Measurements from ENCODE around the gene ETNK2. TPM values are rescaled to one million over a fixed set of nuclear protein-coding genes. Genes with fewer than 3 reads are reported as not detected.
A peak's percentile ranks its signal among the peaks of the same experiment; 100 is the strongest.

Gene ETNK2
- total RNA-seq, 1 experiment from 2014 or later, result 9.7 TPM

DNA sequence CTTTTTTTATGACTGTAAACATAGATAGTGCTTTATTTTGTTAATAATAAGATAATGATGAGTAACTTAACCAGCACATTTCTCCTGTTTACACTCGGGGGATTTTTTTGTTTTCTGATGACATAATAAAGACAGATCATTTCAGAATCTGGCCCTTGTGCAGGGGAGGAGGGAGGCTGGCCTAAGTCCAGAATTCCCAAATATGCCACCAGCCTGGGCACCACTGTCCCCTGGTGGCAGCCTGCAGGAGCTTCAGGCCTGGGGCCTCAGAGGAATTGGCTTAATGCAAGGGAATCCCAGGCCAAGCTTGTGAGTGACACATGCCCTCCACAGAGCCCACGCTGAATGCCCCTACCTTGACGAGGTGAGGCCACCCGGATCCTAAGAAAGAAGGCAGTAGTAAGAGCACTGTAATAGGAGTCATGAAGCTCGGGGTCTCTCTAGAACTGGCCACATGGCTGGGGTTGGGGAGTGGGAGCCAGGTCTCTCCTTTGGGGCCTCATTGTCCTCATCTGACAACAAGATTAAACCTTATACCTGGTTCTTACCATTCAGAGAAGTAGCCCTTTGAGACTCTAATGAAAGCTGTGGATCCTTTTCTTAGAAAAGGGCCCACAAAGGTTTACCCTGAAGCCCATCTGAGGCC lies 24.1 kb downstream of the ETNK2 start:
- peak; percentile 76 for DNase-seq (ENCODE audit: low read depth)

- no peak for DNase-seq (ENCODE audit: low read depth)
These were observed 24.9 kb downstream of the ETNK2 start for GRCh38 chr1:204126956-204127355.

- no peak for DNase-seq (ENCODE audit: low read depth)
These were observed 25.5 kb downstream of the ETNK2 start for GRCh38 chr1:204126386-204126785.

DNA sequence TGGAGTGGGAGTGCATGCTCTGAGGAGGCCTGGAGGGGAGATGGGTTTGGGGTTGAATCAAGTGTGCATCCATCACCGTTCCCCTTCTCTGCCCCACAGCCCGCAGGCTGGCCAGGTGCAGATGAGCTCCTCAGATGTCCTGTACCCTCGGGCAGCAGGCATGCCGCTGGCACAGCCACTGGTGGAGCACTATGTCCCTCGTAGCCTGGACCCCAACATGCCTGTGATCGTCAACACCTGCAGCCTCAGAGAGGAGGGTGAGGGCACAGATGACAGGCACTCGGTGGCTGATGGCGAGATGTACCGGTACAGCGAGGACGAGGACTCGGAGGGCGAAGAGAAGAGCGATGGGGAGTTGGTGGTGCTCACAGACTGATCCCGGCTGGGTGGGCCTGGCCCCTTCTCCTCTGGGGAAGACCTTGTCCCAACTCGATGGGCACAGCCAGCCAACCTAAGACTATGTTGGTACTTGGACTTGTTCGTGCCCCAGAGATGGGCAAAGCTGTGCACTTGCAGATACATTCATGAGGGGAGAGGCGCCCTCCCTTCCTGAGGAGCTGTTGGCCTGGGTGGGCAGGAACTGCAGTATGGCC lies 26.0 kb downstream of the ETNK2 start:
- no peak for DNase-seq (ENCODE audit: low read depth)

DNA sequence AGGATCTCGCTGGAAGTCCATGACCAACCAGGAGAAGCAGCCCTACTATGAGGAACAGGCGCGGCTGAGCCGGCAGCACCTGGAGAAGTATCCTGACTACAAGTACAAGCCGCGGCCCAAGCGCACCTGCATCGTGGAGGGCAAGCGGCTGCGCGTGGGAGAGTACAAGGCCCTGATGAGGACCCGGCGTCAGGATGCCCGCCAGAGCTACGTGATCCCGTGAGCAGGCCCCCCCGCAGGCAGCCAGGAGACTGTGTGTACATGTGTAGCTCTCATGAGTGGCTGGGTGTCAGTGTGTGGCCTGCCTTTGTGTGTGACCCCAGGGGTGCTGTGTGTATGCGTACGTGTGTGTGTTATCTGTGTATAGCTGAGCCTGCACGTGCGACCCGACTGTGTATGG lies 27.2 kb downstream of the ETNK2 start:
- DNase-seq (ENCODE audit: low read depth), result no peak

GRCh38 chr1:204123376-204123775 lies 28.5 kb downstream of the ETNK2 start:
- no peak for DNase-seq (ENCODE audit: low read depth)

DNA sequence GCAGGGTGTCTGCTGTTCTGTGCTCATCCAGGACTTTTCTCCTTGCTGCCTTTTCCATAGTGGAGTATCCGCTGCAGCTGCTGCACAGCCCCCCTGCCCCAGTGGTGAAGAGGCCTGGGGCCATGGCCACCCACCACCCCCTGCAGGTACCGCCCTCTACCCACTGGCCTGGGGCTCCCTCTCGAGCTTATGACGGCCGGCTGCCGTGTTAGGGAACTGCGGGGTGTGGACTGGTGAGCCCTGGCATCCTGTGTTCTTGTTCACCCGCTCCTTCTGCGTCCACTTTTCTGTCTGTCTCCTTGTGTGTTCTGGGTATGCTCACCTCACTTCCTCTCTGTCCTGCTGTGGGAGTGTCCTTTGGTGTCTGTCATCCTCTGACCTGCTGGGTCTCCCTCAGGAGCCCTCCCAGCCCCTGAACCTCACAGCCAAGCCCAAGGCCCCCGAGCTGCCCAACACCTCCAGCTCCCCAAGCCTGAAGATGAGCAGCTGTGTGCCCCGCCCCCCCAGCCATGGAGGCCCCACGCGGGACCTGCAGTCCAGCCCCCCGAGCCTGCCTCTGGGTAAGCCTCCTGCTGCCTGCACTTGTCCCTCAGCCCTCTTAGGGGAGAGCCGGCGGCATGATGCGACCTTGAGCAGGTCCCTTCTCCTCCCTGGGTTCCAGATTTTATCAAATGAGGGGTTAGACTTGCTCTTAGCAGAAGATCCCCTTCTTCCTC lies 29.8 kb downstream of the ETNK2 start:
- no peak for DNase-seq (ENCODE audit: low read depth)

DNA sequence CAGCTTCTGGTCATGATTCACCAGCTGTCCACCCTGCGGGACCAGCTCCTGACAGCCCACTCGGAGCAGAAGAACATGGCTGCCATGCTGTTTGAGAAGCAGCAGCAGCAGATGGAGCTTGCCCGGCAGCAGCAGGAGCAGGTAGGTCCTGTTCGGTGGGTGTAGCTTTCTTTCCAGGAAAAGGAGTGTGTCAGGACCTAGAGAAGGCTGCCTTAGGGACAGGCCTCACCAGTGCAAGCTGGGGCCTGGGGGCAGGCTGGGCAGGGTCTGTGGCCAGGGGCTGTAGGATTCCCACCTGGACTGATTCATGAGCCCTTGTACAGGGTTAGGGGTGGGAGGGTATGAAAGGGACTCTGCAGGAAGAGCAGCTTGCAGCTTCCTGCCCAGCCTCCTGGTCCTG lies 35.3 kb downstream of the ETNK2 start:
- DNase-seq (ENCODE audit: low read depth), result no peak

DNA sequence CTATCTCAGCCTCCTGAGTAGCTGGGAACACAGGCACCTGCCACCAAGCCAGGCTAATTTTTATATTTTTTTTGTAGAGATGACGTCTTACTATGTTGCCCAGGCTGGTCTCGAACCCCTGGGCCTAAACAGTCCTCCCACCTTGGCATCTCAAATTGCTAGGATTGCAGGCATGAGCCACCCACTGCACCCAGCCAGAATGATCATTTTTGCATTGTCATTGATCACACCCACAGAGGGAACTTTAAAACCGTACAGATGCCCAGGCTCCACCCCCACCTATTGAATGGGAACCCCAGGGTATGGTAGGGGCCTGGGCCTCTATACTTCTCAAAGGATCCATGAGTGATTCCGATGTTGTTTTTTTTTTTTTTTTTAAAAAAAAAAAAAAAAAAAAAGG lies 36.7 kb downstream of the ETNK2 start:
- DNase-seq (ENCODE audit: low read depth), result no peak

GRCh38 chr1:204114606-204115005 lies 37.2 kb downstream of the ETNK2 start:
- no peak for DNase-seq (ENCODE audit: low read depth)

- no peak for DNase-seq (ENCODE audit: low read depth)
These were observed 37.9 kb downstream of the ETNK2 start for GRCh38 chr1:204113896-204114295.

GRCh38 chr1:204112876-204113730 lies 38.7 kb downstream of the ETNK2 start:
- no peak for DNase-seq (ENCODE audit: low read depth)

GRCh38 chr1:204110894-204111633 lies 40.8 kb downstream of the ETNK2 start:
- no peak for DNase-seq (ENCODE audit: low read depth)

GRCh38 chr1:204108312-204109141 lies 43.3 kb downstream of the ETNK2 start:
- no peak for DNase-seq (ENCODE audit: low read depth)

GRCh38 chr1:204107892-204108291 lies 44.0 kb downstream of the ETNK2 start:
- DNase-seq (ENCODE audit: low read depth), result no peak

- no peak for DNase-seq (ENCODE audit: low read depth)
These were observed 45.0 kb downstream of the ETNK2 start for GRCh38 chr1:204106825-204107224.

- no peak for DNase-seq (ENCODE audit: low read depth)
These were observed 46.7 kb downstream of the ETNK2 start for GRCh38 chr1:204105131-204105515.

DNA sequence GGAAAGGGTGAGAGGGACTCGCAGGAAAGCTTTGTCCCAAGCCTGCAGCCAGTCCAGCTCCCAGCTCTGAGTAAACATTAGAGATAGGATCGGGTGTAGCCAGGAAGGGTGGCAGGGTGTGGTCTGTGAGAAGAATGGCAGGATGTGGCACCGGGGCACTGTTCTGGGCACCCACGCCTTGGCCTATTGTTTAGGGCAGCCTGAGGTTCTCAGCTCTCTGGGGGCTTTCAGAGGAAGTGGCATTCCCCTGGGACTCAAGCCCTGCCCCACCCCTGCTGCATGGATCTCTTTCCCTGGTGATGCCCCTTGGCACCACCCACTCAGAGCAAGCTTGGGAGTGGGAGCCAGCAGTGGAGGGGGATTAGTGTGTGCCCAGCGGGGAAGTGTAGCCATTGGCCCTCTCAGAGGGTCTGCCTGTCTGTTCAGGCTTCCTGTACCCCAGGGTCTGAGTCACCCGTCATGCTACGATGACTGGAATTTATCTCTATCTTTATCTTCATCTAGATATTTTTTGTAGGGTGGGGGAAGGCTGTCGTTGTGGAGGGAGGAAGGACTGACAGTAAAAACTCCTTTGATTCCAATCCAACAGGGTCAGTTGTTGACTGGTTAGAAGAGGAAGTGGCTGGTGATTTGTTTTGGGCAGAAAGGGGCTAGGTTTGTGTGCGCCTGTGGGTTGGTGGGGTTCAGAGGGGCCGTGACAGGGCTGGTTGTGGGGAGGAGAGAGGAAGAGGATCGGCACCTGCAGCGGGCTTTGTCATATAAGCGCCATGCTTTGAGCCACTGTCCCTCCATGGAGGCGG lies 47.3 kb downstream of the ETNK2 start:
- peak; percentile 86 for DNase-seq (ENCODE audit: low read depth)

GRCh38 chr1:204103431-204103741 lies 48.5 kb downstream of the ETNK2 start:
- DNase-seq (ENCODE audit: low read depth), result no peak

Data from HT1080 (cell line).